Ishikawa (cell line): Measurements from ENCODE around the gene OR10R2.

Experiments used
- CEBPB ChIP-seq: IDR thresholded peaks from 2 replicates; pipeline ENCODE4 v1.6.1; 2012
- CREB1 ChIP-seq: IDR thresholded peaks from 2 replicates; pipeline ENCODE4 v1.6.1; 2012; ENCODE audit warnings: low read depth
- EGR1 ChIP-seq: IDR thresholded peaks from 2 replicates; pipeline ENCODE4 v1.6.1; 2012
- EP300 ChIP-seq: IDR thresholded peaks from 2 replicates; pipeline ENCODE4 v1.6.1; 2012; ENCODE audit warnings: borderline replicate concordance
- FOXM1 ChIP-seq: IDR thresholded peaks from 2 replicates; pipeline ENCODE4 v1.6.1; 2012; ENCODE audit warnings: low read depth, borderline replicate concordance
- MAX ChIP-seq: IDR thresholded peaks from 2 replicates; pipeline ENCODE4 v1.6.1; 2012
- NFIC ChIP-seq: IDR thresholded peaks from 2 replicates; pipeline ENCODE4 v1.6.1; 2012
- RAD21 ChIP-seq: IDR thresholded peaks from 2 replicates; pipeline ENCODE4 v1.6.1; 2012; ENCODE audit warnings: low read depth
- TAF1 ChIP-seq: IDR thresholded peaks from 2 replicates; pipeline ENCODE4 v1.6.1; 2012; ENCODE audit warnings: low read depth, mild to moderate bottlenecking
- TCF12 ChIP-seq: IDR thresholded peaks from 2 replicates; pipeline ENCODE4 v1.6.1; 2012; ENCODE audit warnings: low read depth
- TEAD4 ChIP-seq: IDR thresholded peaks from 2 replicates; pipeline ENCODE4 v1.6.1; 2012
- USF1 ChIP-seq: IDR thresholded peaks from 2 replicates; pipeline ENCODE4 v1.6.1; 2012
- YY1 ChIP-seq: IDR thresholded peaks from 2 replicates; pipeline ENCODE4 v1.6.1; 2012; ENCODE audit warnings: low read depth
- ZBTB7A ChIP-seq: IDR thresholded peaks from 2 replicates; pipeline ENCODE4 v1.6.1; 2012; ENCODE audit warnings: low read depth
- TF ChIP-seq, protein P1 (sequence below): IDR thresholded peaks from 2 replicates; pipeline ENCODE4 v1.6.1; 2012; ENCODE audit warnings: low read depth, mild to moderate bottlenecking

Gene OR10R2

GRCh38 chr1:158520021-158520420 is 48.0 kb downstream of the OR10R2 start:
- no peak for TF ChIP-seq TEAD4
- TF ChIP-seq TAF1, result no peak
- no peak for TF ChIP-seq TCF12
- TF ChIP-seq RAD21, result no peak
- no peak for TF ChIP-seq EGR1
- TF ChIP-seq EP300, result no peak
- no peak for TF ChIP-seq NFIC
- TF ChIP-seq MAX, result no peak
- TF ChIP-seq CREB1, result no peak
- TF ChIP-seq USF1, result no peak
- TF ChIP-seq FOXM1, result no peak
- no peak for TF ChIP-seq CEBPB
- no peak for TF ChIP-seq YY1
- TF ChIP-seq, protein P1, sequence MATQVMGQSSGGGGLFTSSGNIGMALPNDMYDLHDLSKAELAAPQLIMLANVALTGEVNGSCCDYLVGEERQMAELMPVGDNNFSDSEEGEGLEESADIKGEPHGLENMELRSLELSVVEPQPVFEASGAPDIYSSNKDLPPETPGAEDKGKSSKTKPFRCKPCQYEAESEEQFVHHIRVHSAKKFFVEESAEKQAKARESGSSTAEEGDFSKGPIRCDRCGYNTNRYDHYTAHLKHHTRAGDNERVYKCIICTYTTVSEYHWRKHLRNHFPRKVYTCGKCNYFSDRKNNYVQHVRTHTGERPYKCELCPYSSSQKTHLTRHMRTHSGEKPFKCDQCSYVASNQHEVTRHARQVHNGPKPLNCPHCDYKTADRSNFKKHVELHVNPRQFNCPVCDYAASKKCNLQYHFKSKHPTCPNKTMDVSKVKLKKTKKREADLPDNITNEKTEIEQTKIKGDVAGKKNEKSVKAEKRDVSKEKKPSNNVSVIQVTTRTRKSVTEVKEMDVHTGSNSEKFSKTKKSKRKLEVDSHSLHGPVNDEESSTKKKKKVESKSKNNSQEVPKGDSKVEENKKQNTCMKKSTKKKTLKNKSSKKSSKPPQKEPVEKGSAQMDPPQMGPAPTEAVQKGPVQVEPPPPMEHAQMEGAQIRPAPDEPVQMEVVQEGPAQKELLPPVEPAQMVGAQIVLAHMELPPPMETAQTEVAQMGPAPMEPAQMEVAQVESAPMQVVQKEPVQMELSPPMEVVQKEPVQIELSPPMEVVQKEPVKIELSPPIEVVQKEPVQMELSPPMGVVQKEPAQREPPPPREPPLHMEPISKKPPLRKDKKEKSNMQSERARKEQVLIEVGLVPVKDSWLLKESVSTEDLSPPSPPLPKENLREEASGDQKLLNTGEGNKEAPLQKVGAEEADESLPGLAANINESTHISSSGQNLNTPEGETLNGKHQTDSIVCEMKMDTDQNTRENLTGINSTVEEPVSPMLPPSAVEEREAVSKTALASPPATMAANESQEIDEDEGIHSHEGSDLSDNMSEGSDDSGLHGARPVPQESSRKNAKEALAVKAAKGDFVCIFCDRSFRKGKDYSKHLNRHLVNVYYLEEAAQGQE, result no peak
- TF ChIP-seq ZBTB7A, result no peak

DNA sequence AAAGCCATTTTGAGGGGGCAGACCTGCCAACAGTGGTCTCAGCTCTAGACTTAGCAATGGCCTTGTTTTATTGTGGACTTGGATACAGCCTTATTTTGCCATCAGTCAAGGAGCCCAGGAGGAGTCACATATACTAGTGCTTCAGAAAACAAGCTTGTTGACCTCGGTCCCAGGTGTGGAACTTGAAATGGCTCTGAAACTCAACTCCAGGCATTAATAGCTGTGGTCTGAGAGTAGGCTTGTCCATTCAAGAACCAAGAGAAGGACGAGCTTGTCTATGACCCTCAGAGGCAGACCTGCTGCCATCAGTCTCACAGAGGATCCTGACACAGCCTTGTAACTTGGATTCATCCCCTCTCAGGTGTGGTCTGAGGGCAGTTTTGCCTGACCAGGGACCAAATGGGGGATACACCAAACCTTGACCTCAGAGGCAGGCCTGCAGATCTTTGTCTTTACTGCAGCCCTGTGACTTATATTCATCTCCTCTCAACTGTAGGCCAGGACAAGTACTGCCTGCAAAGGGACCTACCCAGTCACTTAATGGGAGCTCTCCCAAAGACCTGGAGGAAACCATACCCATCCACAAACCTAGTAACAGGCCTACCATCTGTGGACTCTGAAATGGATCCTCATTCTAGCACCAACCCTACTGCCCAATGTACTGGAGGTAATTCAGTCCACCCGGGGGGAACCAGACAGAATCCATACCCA is 49.1 kb downstream of the OR10R2 start:
- TF ChIP-seq ZBTB7A (no peak), TCF12 (no peak)
- TF ChIP-seq, protein P1, result no peak

- TF ChIP-seq TCF12 (no peak), EGR1 (no peak), ZBTB7A (no peak), MAX (no peak), FOXM1 (no peak), TAF1 (no peak), NFIC (no peak), EP300 (no peak)
Observed at GRCh38 chr1:158521666-158522058, 49.6 kb downstream of the OR10R2 start.

GRCh38 chr1:158527190-158527815 is 55.3 kb downstream of the OR10R2 start:
- TF ChIP-seq, protein P1, result no peak
- TF ChIP-seq RAD21 (peak; percentile 46), EP300 (no peak), EGR1 (no peak)
